NCI-H526 treated with DMSO at 0.1 percent for 48 hours (cell line): Measurements from ENCODE around the gene SYTL2.

Experiments
- DNase-seq: peaks from one replicate; lab custom pipeline; 2025; lab: John Stamatoyannopoulos, UW

Gene SYTL2

GRCh38 chr11:85762226-85762625, 48.7 kb downstream of the SYTL2 start:
- DNase-seq: no peak

GRCh38 chr11:85759915-85760314, 51.0 kb downstream of the SYTL2 start:
- DNase-seq: no peak

- no peak for DNase-seq
Observed at GRCh38 chr11:85758480-85759039, 52.4 kb downstream of the SYTL2 start.

- DNase-seq: no peak
Observed at GRCh38 chr11:85758026-85758425, 52.9 kb downstream of the SYTL2 start.

GRCh38 chr11:85756401-85757200, 54.3 kb downstream of the SYTL2 start:
- DNase-seq: no peak

GRCh38 chr11:85755701-85756100, 55.2 kb downstream of the SYTL2 start:
- DNase-seq: no peak

- no peak for DNase-seq
Observed at GRCh38 chr11:85755285-85755684, 55.7 kb downstream of the SYTL2 start.

- DNase-seq: no peak
Observed at GRCh38 chr11:85752890-85753581, 57.9 kb downstream of the SYTL2 start.

- no peak for DNase-seq
Observed at GRCh38 chr11:85752201-85752889, 58.6 kb downstream of the SYTL2 start.

GRCh38 chr11:85751724-85752123, 59.2 kb downstream of the SYTL2 start:
- DNase-seq: no peak

- DNase-seq: no peak
Observed at GRCh38 chr11:85750646-85751045, 60.3 kb downstream of the SYTL2 start.

- no peak for DNase-seq
Observed at GRCh38 chr11:85749884-85750283, 61.1 kb downstream of the SYTL2 start.

- DNase-seq: no peak
Observed at GRCh38 chr11:85749287-85749834, 61.6 kb downstream of the SYTL2 start.

- no peak for DNase-seq
Observed at GRCh38 chr11:85748455-85748891, 62.5 kb downstream of the SYTL2 start.

GRCh38 chr11:85746670-85747069, 64.3 kb downstream of the SYTL2 start:
- DNase-seq: no peak

GRCh38 chr11:85745626-85746025, 65.3 kb downstream of the SYTL2 start:
- no peak for DNase-seq

GRCh38 chr11:85742873-85743275, 68.1 kb downstream of the SYTL2 start:
- DNase-seq: no peak

- no peak for DNase-seq
Observed at GRCh38 chr11:85742348-85742747, 68.6 kb downstream of the SYTL2 start.

GRCh38 chr11:85740481-85741400, 70.2 kb downstream of the SYTL2 start:
- peak; percentile 88 for DNase-seq

- DNase-seq: no peak
Observed at GRCh38 chr11:85737738-85738137, 73.2 kb downstream of the SYTL2 start.

- no peak for DNase-seq
Observed at GRCh38 chr11:85735876-85736460, 75.0 kb downstream of the SYTL2 start.
